GM12892 (cell line): Measurements from ENCODE around the gene ZNF763.

ENCODE experiments used
- POLR2A ChIP-seq: IDR thresholded peaks from 2 replicates; pipeline ENCODE4 v1.6.1; 2011; ENCODE audit warnings: low read depth, low read length, control low read depth
- POLR2AphosphoS5 ChIP-seq: IDR thresholded peaks from 2 replicates; pipeline ENCODE4 v1.6.1; 2011; ENCODE audit warnings: low read depth, low read length, control low read depth
- TAF1 ChIP-seq: IDR thresholded peaks from 2 replicates; pipeline ENCODE4 v1.6.1; 2011; ENCODE audit warnings: low read depth, mild to moderate bottlenecking, control low read depth, low read length, borderline replicate concordance

GRCh38 chr19:11984986-11985385, 20.1 kb downstream of the ZNF763 start:
- TF ChIP-seq POLR2A (no peak), POLR2AphosphoS5 (no peak), TAF1 (no peak)
